GM19397 (cell line): ENCODE data around the gene CALHM6.

Source experiments
- ATAC-seq: cut with Tn5 transposase; IDR thresholded peaks from one replicate; pipeline ENCODE4 v1.9.1; 2021; ENCODE audit warnings: mild to moderate bottlenecking, moderate library complexity; ENCODE audit not compliant: unreplicated experiment

The CALHM6 gene

DNA sequence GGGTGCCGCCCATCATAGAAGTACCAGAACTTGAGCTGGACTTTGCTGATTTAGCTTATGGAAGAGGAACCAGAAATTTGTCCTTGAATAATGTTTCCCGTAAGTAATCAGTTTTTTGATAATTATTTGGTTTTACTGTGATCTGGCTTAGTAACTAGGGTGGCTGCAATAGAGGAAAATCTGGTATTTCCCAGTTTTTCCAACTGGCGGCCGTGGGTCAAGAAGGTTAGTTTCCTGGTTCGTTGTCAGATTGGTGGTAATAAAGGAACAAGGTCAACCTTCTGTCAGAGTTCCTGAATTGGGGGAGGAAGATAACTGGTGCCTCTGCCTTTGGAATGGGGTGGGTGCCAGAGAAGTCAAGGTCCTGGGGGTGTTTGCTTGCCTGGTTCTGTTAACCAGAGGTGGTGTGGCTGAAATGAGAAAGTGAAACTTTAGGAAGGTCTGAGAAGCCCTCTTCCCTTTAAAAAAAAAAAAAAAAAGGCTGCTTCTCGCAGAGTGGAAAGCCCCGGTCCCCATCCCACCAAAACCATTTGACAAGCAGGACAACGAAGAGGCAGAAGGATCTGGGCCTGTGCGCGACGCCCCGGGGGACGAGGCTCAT lies at the start of gene CALHM6:
Gene CALHM6, plus strand, starts transcription at position 45 of the 601 bp plus-strand sequence. Its CDS starts 555 bp downstream, at position 600.
- ATAC-seq = no peak

DNA sequence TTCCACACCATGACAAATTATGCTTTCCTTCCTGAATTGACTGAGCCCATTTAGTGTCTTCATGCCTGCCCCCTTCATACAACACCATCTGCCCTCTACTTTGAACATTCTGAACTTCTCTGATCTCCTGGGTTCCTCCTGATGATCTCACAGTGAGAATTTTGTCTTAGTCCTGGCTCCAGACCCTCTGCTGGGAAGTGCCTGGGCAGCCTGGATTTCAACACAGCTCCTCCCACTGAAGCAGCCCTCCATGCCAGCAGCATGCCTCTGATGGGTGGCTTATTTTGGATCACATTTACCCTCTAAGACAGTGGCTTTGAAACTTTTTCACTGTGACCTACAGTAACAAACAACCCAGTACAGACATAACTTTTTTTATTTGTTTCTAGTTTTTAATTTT lies 48.9 kb upstream of the CALHM6 start:
- ATAC-seq = no peak

DNA sequence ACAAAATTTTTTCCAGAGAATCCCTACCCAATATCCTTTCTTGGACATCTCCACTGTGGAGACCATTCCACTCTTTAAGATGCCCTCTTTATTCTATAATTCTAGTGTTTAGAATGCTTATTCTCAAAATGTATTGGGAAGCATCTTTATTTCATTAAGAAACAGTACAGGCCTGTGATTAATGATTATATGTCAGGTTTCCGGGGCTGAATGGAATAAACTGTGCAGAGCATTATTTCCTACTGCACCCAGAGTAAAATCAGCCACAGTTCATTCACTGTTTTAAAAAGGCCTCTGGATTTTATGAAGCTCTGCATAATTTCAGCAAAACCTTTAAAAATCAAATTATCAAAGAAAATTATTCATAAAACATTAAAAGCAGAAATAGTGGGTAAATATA lies 47.8 kb upstream of the CALHM6 start:
- no peak for ATAC-seq

DNA sequence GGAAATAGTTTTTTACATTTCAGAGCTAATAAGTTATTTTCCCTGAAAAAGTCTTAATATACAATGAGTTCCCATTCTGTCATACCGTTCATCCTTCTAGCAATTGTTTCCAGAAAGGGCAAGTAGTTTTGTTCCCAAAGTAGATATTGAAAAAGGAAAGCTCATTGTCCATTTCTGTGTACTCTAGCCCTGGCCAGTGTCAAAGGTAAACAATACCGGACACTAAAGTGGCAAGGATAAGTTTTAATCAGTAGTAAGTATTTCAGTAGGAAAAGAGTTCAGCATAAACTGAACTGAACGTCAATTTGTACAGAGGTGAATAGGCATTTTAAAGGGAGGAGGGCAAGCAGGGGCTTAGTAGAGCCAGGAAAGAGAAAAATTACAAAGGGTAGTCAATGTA lies 43.5 kb upstream of the CALHM6 start:
- ATAC-seq = no peak

DNA sequence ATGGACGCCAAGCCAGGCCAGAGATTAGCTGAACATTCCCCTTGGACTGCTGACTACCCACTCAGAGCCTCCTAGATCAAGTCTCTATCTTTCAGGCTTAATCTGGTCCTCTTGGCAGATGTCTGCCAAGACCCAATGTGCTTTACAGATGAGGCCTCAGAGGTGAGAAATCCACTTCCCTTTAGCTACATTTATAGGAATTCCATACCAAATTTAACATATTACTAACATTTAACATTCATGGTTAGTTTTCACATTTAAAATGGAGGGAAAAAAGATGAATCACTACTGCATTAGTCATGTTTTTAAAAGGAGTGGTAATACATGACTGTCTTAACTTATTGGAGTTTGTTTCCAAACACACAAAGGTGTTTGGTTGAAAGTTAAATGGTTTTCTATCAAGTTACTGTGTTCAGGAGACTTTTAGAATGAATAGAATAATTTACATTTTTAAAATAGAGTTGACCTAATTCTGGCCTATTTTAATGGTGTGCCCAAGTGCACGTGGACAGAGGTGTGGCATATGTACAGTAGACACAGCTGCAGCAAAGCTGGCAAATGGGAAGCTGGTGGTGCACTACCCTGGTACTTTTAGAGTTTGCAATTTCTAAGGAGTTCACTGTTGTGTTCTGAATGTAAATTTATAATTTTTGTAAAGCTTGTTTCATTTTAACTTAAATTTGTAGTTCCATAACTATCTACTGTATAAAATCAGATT lies 41.9 kb upstream of the CALHM6 start:
- ATAC-seq = no peak

DNA sequence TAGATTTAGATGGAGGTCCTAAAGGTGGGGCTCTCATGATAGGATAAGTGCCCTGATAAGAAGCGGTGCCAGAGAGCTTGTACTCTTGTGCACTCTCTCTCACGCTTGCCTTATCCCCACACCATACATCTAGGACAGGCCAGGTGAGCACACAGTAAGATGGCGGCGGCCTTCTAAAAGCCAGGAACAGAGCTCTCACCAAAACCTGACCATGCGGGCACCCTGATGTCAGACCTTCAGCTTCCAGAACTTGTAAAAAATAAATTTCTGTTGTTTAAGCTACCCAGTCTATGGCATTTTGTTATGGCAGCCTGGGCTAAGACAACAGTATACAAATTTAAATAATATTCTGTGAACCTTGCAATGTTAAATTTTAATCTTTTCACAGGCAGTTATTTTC lies 40.8 kb upstream of the CALHM6 start:
- no peak for ATAC-seq

DNA sequence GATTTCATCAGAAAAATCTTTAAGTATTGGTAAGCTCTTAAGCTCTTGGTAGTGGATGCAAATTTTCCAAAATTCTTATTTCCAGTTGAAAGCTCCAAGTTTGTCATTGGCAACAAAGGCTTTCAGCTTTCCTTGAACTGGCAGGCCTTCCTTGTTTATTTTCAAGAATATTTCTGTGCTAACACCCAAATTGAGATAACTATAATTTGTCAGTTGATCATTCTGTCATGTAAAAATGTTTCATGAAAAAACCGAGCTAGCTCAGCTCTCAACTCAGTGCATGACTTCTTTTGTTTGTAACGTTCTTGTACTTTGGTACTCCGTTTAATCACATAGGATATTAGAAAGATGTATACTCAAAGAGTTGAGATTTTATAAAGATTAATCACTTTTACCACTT lies 38.9 kb upstream of the CALHM6 start:
- ATAC-seq = no peak

DNA sequence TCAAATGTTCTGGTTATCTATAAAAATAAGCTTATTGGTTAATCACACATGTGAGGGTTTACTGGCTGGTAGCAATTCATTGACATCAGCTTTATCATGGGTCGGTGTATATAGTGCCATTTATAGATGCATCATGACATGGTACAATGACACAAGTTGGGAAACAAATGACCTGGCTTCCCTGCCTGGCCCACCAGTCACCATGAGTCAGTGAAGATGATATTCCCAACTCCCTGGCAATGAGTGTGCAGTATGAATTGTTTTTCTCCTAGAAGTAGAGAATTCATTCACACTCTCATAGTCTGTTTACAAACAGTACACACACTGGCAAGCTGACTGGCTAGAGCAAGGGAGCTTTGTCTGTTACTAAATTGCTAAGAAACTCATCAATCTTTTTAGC lies 37.2 kb upstream of the CALHM6 start:
- no peak for ATAC-seq

DNA sequence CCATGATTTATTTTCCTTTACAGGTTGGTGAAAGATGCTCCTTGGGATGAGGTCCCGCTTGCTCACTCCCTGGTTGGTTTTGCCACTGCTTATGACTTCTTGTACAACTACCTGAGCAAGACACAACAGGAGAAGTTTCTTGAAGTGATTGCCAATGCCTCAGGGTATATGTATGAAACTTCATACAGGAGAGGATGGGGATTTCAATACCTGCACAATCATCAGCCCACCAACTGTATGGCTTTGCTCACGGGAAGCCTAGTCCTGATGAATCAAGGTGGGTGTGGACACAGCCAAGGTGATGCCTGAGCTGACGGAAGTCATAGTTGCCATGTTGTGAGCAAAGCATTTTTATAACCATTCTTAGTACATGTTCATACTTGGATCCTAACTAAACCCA lies 34.6 kb upstream of the CALHM6 start:
- ATAC-seq = no peak

DNA sequence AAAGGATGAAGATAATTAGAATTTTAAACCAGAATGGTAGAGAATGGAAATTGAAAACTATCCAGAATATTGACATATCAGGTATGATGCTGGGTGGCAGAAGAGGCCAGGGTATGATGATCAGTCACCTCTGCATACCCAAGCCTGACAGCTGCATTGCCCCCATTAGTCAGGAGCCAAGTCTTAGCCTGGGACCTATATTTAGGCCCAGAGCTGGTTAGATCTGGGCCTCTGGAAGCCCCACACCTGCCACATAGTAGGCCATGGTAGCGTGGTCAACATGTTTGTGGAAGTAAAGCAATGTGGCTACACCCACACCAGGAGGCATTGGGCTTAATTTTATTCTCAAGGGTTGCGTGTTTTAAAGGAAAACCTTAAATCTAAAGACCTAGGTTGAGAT lies 32.1 kb upstream of the CALHM6 start:
- ATAC-seq = no peak

DNA sequence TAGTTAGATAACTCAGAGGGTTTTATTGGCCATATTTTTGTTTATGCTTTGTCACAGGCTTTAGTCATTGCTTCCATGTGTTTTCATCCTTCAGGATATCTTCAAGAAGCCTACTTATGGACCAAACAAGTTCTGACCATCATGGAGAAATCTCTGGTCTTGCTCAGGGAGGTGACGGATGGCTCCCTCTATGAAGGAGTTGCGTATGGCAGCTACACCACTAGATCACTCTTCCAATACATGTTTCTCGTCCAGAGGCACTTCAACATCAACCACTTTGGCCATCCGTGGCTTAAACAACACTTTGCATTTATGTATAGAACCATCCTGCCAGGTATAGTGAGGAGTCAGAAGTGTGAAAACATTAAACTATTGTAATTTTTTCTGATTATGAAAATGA lies 30.3 kb upstream of the CALHM6 start:
- ATAC-seq = no peak

DNA sequence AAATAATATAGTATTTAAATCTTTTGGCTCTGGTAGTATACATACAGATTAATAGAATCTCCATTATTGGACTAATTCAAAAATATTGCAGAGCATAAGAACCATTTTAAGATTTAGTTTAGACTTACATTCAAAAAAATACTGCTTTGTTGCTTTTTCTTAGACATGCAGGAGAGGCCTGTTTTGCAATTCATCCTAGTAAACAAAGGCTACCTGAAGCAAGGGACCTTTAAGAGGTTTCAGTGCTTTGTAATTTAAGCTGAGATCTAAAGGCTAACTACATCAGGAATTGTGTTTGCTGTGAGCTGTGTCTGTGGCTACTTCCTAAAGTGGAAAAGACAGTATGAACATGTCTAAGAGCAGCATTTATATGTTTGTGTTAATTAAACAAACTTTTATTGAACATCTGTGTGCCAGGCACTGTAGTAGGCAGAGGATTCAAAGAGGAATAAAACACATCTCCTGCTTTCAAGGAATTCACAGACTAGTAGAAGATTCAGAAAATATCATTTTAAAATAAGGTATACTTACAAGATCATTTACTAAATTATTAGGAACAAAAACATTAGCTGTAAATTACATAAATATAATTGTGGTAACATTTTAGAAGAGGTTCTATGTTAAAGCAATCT lies 29.1 kb upstream of the CALHM6 start:
- ATAC-seq = no peak

DNA sequence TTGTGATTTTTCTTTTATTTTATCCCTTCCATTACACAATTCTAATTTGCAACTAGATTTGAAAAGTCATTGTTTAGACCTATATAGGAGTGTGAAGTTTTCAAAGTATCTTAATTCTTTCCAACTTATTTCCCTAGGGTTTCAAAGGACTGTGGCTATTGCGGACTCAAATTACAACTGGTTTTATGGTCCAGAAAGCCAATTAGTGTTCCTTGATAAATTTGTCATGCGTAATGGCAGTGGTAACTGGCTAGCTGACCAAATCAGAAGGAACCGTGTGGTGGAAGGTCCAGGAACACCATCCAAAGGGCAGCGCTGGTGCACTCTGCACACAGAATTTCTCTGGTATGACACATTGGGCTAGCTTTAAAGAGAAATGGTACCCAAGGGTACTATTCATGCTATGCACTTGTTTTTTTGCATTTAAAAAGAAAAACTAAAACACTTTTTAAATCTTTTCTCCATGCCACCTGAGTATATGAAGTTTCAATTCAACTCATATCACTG lies 27.9 kb upstream of the CALHM6 start:
- no peak for ATAC-seq

DNA sequence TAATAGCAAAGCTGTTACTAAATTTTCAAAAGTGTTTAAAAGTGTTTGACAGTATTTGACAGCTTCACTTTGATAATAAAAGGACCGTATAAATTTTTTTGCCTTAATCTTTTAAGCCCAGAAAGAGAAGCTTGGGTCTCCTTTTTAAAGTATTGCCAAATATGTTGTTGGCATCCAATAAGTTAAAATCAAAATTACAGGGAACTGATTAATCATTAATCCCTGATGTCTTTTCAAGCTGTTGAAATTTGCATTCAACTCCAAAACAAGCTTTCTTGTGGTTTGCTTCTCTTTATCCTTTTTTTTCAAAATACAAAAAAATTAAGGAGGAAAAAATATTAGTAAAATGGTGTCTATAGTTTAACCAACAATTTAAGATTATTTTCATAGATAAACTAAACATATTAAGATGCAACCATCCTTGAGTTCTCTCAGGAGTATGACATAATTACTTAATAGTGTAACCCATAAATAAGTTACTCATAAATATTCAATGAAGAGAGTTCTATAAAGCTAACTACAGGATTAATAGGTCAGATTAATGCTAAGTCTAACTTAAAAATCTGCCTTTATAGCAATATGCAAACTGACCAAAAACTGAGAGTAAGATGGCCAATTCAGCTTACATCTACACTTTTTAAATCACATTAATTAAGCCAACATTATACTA lies 27.0 kb upstream of the CALHM6 start:
- ATAC-seq = no peak

DNA sequence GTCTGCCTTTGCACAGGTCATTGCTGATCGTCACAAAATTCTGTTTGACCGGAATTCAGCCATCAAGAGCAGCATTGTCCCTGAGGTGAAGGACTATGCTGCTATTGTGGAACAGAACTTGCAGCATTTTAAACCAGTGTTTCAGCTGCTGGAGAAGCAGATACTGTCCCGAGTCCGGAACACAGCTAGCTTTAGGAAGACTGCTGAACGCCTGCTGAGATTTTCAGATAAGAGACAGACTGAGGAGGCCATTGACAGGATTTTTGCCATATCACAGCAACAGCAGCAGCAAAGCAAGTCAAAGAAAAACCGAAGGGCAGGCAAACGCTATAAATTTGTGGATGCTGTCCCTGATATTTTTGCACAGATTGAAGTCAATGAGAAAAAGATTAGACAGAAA lies 24.6 kb upstream of the CALHM6 start:
- ATAC-seq = no peak

DNA sequence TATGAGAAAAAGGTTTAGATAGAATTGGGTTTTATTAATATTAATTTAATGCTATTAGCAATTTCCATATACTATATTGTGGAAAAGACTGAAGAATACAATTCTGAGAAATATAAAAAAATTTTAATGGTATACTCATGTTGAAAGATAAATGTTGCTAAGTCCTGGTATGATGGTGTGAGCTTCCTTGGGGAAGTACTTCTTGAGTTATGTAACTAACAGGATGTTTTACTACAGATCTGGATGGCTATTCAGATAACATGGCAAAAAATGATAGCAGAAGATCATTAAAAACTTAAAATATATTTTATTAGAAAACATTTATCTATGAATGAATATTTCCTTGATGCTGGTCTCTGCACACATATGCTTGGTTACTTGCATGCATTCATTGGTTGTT lies 23.5 kb upstream of the CALHM6 start:
- ATAC-seq = no peak

DNA sequence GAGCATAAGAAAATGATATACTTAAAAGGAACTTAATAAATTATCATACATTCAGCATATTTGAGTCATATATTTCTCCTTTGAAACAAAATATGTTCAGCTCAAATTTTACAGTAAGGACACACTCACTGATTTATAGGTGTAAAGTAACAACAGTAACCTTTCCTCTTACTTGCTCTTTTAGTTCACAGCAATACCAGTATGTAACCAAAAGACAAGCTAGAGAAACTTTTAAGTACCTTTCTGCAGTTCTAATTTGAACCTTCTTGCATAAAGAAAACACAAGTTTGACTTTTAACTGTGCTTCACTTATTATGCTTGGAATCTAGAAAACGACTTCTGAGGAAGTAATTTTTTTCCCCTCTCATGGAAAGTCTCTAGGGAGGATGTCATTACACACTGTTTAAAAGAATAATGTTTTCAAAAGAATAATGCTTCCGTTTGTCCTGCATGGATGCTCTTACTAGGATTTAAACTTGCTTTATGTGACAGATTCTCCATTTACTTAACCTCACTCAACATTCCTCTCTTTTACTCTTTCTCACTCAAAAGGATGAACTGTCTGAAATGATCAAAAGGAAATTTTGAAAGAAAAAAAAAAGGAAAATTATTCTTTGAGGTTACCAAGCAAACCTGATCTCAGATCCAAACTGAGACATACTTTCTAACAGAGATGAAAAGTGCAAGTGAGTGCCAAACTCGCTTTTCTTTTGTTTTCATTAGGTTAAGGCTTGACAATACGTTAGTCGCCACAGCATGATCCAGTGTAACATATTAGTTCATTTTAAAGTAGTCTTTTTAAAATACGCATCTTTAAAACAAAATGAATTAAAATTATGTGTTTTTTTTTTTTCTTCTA lies 22.4 kb upstream of the CALHM6 start:
- ATAC-seq = no peak

DNA sequence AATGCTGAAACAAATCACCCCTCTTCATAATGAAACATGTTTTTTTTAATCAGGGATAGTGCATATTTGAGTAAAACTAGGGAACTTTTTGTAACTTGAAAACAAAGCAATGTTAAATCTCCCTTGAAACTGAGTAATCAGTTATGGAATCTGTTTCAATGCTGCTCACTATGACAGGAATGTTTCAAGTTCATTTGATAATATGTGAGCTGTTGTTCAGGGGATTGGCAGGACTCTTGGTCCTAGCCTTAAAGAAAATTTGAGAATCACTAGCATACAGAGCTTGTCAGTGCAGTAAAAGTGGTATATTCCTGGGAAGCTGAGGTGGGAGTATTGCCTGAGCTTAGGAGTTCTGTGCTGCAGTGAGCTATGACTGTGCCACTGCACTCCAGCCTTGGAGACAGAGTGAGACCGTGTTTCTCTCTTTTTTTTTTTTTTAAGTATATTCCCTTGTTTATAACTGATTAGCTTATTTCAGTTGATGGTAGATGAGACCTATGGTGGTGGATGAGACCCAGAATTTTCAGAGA lies 21.6 kb upstream of the CALHM6 start:
- no peak for ATAC-seq

DNA sequence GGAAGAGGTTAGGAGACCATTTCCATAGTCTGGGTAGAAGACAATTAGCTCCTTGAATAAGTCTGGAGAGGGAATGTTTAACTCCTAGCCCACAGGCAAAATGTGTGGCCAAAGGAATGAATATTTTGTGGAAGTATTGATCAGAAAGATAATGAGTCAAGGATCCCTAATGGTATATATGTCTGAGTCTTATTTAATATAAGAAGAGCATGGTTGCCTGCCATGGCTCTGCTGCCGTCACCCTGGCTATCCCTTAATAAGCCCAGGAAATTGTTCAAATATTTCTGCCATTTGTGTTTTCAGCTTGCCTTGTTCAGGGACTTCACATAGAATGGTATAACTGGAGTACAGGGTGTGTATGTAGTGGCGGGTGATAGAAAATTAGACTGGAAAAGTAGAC lies 18.1 kb upstream of the CALHM6 start:
- no peak for ATAC-seq

DNA sequence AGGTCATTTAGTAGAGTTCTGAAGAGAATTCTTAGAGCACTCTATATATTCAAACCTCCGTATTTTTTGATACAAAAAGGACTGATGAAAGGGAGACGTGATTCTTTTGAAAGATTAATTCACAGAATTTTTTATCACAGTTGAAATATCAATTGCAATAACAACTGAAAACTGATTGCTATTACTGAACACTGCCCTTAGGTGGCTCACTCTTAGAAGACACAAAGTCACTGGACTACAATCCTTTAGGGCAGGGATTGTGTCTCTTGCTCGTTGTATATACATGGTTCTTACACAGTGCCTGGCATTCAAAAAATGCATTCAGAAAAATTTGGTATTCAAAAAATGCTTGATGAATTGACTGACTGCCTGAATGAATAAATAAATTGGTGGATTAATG lies 17.1 kb upstream of the CALHM6 start:
- no peak for ATAC-seq

DNA sequence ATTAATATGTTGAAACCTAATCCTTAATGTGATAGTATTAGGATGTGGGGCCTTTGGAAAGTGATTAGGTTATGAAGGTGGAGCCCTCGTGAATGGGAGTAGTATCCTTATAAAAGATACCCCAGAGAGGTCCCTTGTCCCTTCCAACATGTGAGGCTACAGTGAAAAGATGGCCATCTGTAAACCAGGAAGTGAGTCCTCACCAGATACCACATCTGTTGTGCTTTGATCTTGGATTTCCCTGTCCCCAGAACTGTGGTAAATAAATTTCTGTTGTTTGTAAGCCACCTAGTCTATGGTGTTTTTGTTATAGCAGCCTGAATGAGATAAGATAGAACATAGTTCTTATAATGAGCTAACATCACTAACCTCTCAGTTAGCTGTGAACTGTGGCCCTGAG lies 16.6 kb upstream of the CALHM6 start:
- no peak for ATAC-seq
